Effector CD8-positive, alpha-beta T cell (primary cell): ENCODE measurements around the gene NFU1.

Source experiments
- DNase-seq: peaks from one replicate; lab custom pipeline; 2025; lab: John Stamatoyannopoulos, UW
- total RNA-seq, 4 experiments: gene quantifications; one replicate each; lab custom pipeline; 2026; lab: John Stamatoyannopoulos, UW

Gene NFU1
- total RNA-seq, result 16.8 to 22.5 (median 21.9) reads per million in 4 experiments

- peak; percentile 74 for DNase-seq
These were observed at the start of gene NFU1 for GRCh38 chr2:69436938-69437750. Gene NFU1 (minus strand): TSS chr2:69437435. CDS start chr2:69437422, 13 bp downstream.

GRCh38 chr2:69483696-69484095 lies 46.5 kb upstream of the NFU1 start:
- DNase-seq, result no peak

GRCh38 chr2:69483024-69483423 lies 45.8 kb upstream of the NFU1 start:
- no peak for DNase-seq

GRCh38 chr2:69482471-69482870 lies 45.2 kb upstream of the NFU1 start:
- DNase-seq, result no peak

- DNase-seq, result no peak
These were observed 44.2 kb upstream of the NFU1 start for GRCh38 chr2:69481421-69481820.

- no peak for DNase-seq
These were observed 40.4 kb upstream of the NFU1 start for GRCh38 chr2:69477627-69478026.

- DNase-seq, result no peak
These were observed 37.5 kb upstream of the NFU1 start for GRCh38 chr2:69474688-69475087.

- DNase-seq, result no peak
These were observed 34.6 kb upstream of the NFU1 start for GRCh38 chr2:69471793-69472192.

- no peak for DNase-seq
These were observed 33.7 kb upstream of the NFU1 start for GRCh38 chr2:69470911-69471310.

GRCh38 chr2:69469784-69470183 lies 32.5 kb upstream of the NFU1 start:
- no peak for DNase-seq

GRCh38 chr2:69469375-69469774 lies 32.1 kb upstream of the NFU1 start:
- DNase-seq, result no peak

- no peak for DNase-seq
These were observed 29.5 kb upstream of the NFU1 start for GRCh38 chr2:69466728-69467127.

GRCh38 chr2:69465513-69466456 lies 28.6 kb upstream of the NFU1 start:
- DNase-seq, result no peak

- no peak for DNase-seq
These were observed 27.3 kb upstream of the NFU1 start for GRCh38 chr2:69464575-69464974.

GRCh38 chr2:69462780-69463179 lies 25.5 kb upstream of the NFU1 start:
- no peak for DNase-seq

GRCh38 chr2:69461404-69461803 lies 24.2 kb upstream of the NFU1 start:
- no peak for DNase-seq

GRCh38 chr2:69459936-69460335 lies 22.7 kb upstream of the NFU1 start:
- DNase-seq, result no peak

- no peak for DNase-seq
These were observed 19.8 kb upstream of the NFU1 start for GRCh38 chr2:69456950-69457445.

GRCh38 chr2:69456154-69456553 lies 18.9 kb upstream of the NFU1 start:
- DNase-seq, result no peak

GRCh38 chr2:69454976-69455375 lies 17.7 kb upstream of the NFU1 start:
- no peak for DNase-seq

GRCh38 chr2:69453475-69454129 lies 16.4 kb upstream of the NFU1 start:
- DNase-seq, result no peak

GRCh38 chr2:69452687-69453086 lies 15.5 kb upstream of the NFU1 start:
- no peak for DNase-seq
